ENCODE measurements around the gene FBXW4. TPM values are rescaled to one million over a fixed set of nuclear protein-coding genes. Genes with fewer than 3 reads are reported as not detected.

Gene FBXW4
- total and polyA plus RNA-seq, 7 experiments from 2014 or later, result 6.1 to 105 (median 73.2) TPM

GRCh38 chr10:101630633-101630920 is 64.4 kb downstream of the FBXW4 start:
- Mint-ChIP-seq H3K9me3 (no peaks in the 10 kb centered on the region), H3K4me3 (peak overlapping the region in 1 of 10 donors; percentile 45), H3K27me3 (no peaks in the 10 kb centered on the region), H3K27ac (peak overlapping the region in 1 of 9 donors; percentile 57), H3K36me3 (peaks cover 0 to 27% (median 6%) of the 10 kb centered on the region in 5 donors), H3K4me1 (peaks cover 0 to 56% (median 31%) of the 10 kb centered on the region in 7 donors)
- Histone ChIP-seq H3K27me3 (ENCODE audit: control insufficient read depth in 2 of 2, insufficient read depth in 2 of 2, low read length in 2 of 2) (no peaks in the 10 kb centered on the region), H3K27ac (ENCODE audit: low read depth, low read length) (no peak overlapping the region), H3K36me3 (ENCODE audit: control insufficient read depth in 2 of 3, insufficient read depth in 3 of 3, low read length in 3 of 3) (peaks cover 0 to 49% (median 0%) of the 10 kb centered on the region in 3 experiments), H3K9me3 (ENCODE audit: control insufficient read depth in 2 of 3, low read length in 3 of 3) (no peaks in the 10 kb centered on the region), H3K4me3 (ENCODE audit: low read length) (no peak overlapping the region), H3K4me1 (ENCODE audit: control insufficient read depth in 2 of 2, insufficient read depth in 2 of 2, low read length in 2 of 2) (no peaks in the 10 kb centered on the region)
- ChIA-PET CTCF (no interaction called here), POLR2A (no interaction called here)
- ATAC-seq (no peak), DNase-seq (no peak)
- intact Hi-C loops (cut with micrococcal nuclease), result no loop called here

GRCh38 chr10:101629837-101630632 is 64.9 kb downstream of the FBXW4 start:
- Histone ChIP-seq H3K4me3 (ENCODE audit: low read length) (no peak overlapping the region), H3K27ac (ENCODE audit: low read depth, low read length) (no peak overlapping the region), H3K4me1 (ENCODE audit: control insufficient read depth in 2 of 2, insufficient read depth in 2 of 2, low read length in 2 of 2) (no peaks in the 10 kb centered on the region), H3K36me3 (ENCODE audit: control insufficient read depth in 2 of 3, insufficient read depth in 3 of 3, low read length in 3 of 3) (peaks cover 0 to 54% (median 2%) of the 10 kb centered on the region in 3 experiments), H3K9me3 (ENCODE audit: control insufficient read depth in 2 of 3, low read length in 3 of 3) (no peaks in the 10 kb centered on the region), H3K27me3 (ENCODE audit: control insufficient read depth in 2 of 2, insufficient read depth in 2 of 2, low read length in 2 of 2) (no peaks in the 10 kb centered on the region)
- Mint-ChIP-seq H3K27ac (peak overlapping the region in 4 of 9 donors; percentile 6 to 57 (median 11)), H3K27me3 (no peaks in the 10 kb centered on the region), H3K4me3 (peak overlapping the region in 1 of 10 donors; percentile 45), H3K36me3 (peaks cover 0 to 29% (median 8%) of the 10 kb centered on the region in 5 donors), H3K4me1 (peaks cover 0 to 57% (median 31%) of the 10 kb centered on the region in 7 donors), H3K9me3 (no peaks in the 10 kb centered on the region)
- intact Hi-C loops (cut with micrococcal nuclease), result no loop called here
- ChIA-PET POLR2A (no interaction called here), CTCF (no interaction called here)
- DNase-seq, result no peak
- no peak for ATAC-seq

GRCh38 chr10:101625821-101626412 is 69.1 kb downstream of the FBXW4 start:
- Histone ChIP-seq H3K27me3 (ENCODE audit: control insufficient read depth in 2 of 2, insufficient read depth in 2 of 2, low read length in 2 of 2) (no peaks in the 10 kb centered on the region), H3K9me3 (ENCODE audit: control insufficient read depth in 2 of 3, low read length in 3 of 3) (no peaks in the 10 kb centered on the region), H3K4me1 (ENCODE audit: control insufficient read depth in 2 of 2, insufficient read depth in 2 of 2, low read length in 2 of 2) (no peaks in the 10 kb centered on the region), H3K27ac (ENCODE audit: low read depth, low read length) (no peak overlapping the region), H3K4me3 (ENCODE audit: low read length) (no peak overlapping the region), H3K36me3 (ENCODE audit: control insufficient read depth in 2 of 3, insufficient read depth in 3 of 3, low read length in 3 of 3) (peaks cover 0 to 74% (median 14%) of the 10 kb centered on the region in 3 experiments)
- CTCF ChIA-PET, result no interaction called here
- Mint-ChIP-seq H3K36me3 (peaks cover 8 to 56% (median 25%) of the 10 kb centered on the region in 5 donors), H3K4me3 (no peak overlapping the region), H3K27ac (peak overlapping the region in 2 of 9 donors; percentile 6 to 15), H3K9me3 (no peaks in the 10 kb centered on the region), H3K27me3 (no peaks in the 10 kb centered on the region), H3K4me1 (peaks cover 0 to 31% (median 14%) of the 10 kb centered on the region in 7 donors)
- DNase-seq, result no peak
- POLR2A ChIA-PET, result no interaction called here
- no peak for ATAC-seq
- intact Hi-C loops (cut with micrococcal nuclease), result no loop called here

GRCh38 chr10:101624526-101625102 is 70.4 kb downstream of the FBXW4 start:
- CTCF ChIA-PET, result interaction anchor here (0.7 kb wide), 1 partner anchor 158 kb away, joined by 3 read pairs; no protein-coding TSS in a partner anchor
- ATAC-seq, result no peak
- peaks cover 0 to 74% (median 14%) of the 10 kb centered on the region in 3 experiments for H3K36me3 ChIP-seq (ENCODE audit: control insufficient read depth in 2 of 3, insufficient read depth in 3 of 3, low read length in 3 of 3)

GRCh38 chr10:101623528-101623927 is 71.4 kb downstream of the FBXW4 start:
- peaks cover 0 to 15% (median 8%) of the 10 kb centered on the region in 7 donors for H3K4me1 Mint-ChIP-seq
- H3K27me3 ChIP-seq (ENCODE audit: control insufficient read depth in 2 of 2, insufficient read depth in 2 of 2, low read length in 2 of 2), result no peaks in the 10 kb centered on the region
- H3K4me3 Mint-ChIP-seq, result no peak overlapping the region
- intact Hi-C loops (cut with micrococcal nuclease), result no loop called here
- ChIA-PET POLR2A (no interaction called here), CTCF (interaction anchor here (0.6 kb wide), 1 partner anchor 12 kb away, joined by 3 read pairs; no protein-coding TSS in a partner anchor)
- no peaks in the 10 kb centered on the region for H3K9me3 ChIP-seq (ENCODE audit: control insufficient read depth in 2 of 3, low read length in 3 of 3)
- no peaks in the 10 kb centered on the region for H3K9me3 Mint-ChIP-seq
- H3K4me3 ChIP-seq (ENCODE audit: low read length), result no peak overlapping the region
- peak overlapping the region in 2 of 9 donors; percentile 22 to 41 for H3K27ac Mint-ChIP-seq
- no peak overlapping the region for H3K27ac ChIP-seq (ENCODE audit: low read depth, low read length)
- no peak for DNase-seq
- ATAC-seq, result no peak
- H3K27me3 Mint-ChIP-seq, result no peaks in the 10 kb centered on the region
- H3K4me1 ChIP-seq (ENCODE audit: control insufficient read depth in 2 of 2, insufficient read depth in 2 of 2, low read length in 2 of 2), result no peaks in the 10 kb centered on the region
- peaks cover 8 to 55% (median 21%) of the 10 kb centered on the region in 5 donors for H3K36me3 Mint-ChIP-seq
- H3K36me3 ChIP-seq (ENCODE audit: control insufficient read depth in 2 of 3, insufficient read depth in 3 of 3, low read length in 3 of 3), result peaks cover 0 to 78% (median 14%) of the 10 kb centered on the region in 3 experiments

More at GRCh38 chr10:101624526-101625102, 70.4 kb downstream of the FBXW4 start:
- Mint-ChIP-seq H3K4me1 (peaks cover 0 to 22% (median 10%) of the 10 kb centered on the region in 7 donors), H3K9me3 (no peaks in the 10 kb centered on the region), H3K36me3 (peaks cover 8 to 60% (median 21%) of the 10 kb centered on the region in 5 donors), H3K27ac (peak overlapping the region in 2 of 9 donors; percentile 51 to 76), H3K27me3 (no peaks in the 10 kb centered on the region), H3K4me3 (no peak overlapping the region)
- POLR2A ChIA-PET, result no interaction called here
- no peak overlapping the region for H3K27ac ChIP-seq (ENCODE audit: low read depth, low read length)
- H3K27me3 ChIP-seq (ENCODE audit: control insufficient read depth in 2 of 2, insufficient read depth in 2 of 2, low read length in 2 of 2), result no peaks in the 10 kb centered on the region
- H3K9me3 ChIP-seq (ENCODE audit: control insufficient read depth in 2 of 3, low read length in 3 of 3), result no peaks in the 10 kb centered on the region
- no peaks in the 10 kb centered on the region for H3K4me1 ChIP-seq (ENCODE audit: control insufficient read depth in 2 of 2, insufficient read depth in 2 of 2, low read length in 2 of 2)
- no peak overlapping the region for H3K4me3 ChIP-seq (ENCODE audit: low read length)
- intact Hi-C loops (cut with micrococcal nuclease), result no loop called here
- no peak for DNase-seq

- DNase-seq, result no peak
- Mint-ChIP-seq H3K9me3 (no peaks in the 10 kb centered on the region), H3K36me3 (peaks cover 10 to 42% (median 24%) of the 10 kb centered on the region in 5 donors), H3K27me3 (no peaks in the 10 kb centered on the region), H3K4me3 (no peak overlapping the region), H3K27ac (peak overlapping the region in 3 of 9 donors; percentile 33 to 59 (median 45)), H3K4me1 (peaks cover 0 to 14% (median 0%) of the 10 kb centered on the region in 7 donors)
- Histone ChIP-seq H3K36me3 (ENCODE audit: control insufficient read depth in 2 of 3, insufficient read depth in 3 of 3, low read length in 3 of 3) (peaks cover 6 to 89% (median 15%) of the 10 kb centered on the region in 3 experiments), H3K4me3 (ENCODE audit: low read length) (no peak overlapping the region), H3K27me3 (ENCODE audit: control insufficient read depth in 2 of 2, insufficient read depth in 2 of 2, low read length in 2 of 2) (no peaks in the 10 kb centered on the region), H3K27ac (ENCODE audit: low read depth, low read length) (no peak overlapping the region), H3K4me1 (ENCODE audit: control insufficient read depth in 2 of 2, insufficient read depth in 2 of 2, low read length in 2 of 2) (no peaks in the 10 kb centered on the region), H3K9me3 (ENCODE audit: control insufficient read depth in 2 of 3, low read length in 3 of 3) (no peaks in the 10 kb centered on the region)
- intact Hi-C loops (cut with micrococcal nuclease), result no loop called here
- CTCF ChIA-PET, result no interaction called here
- POLR2A ChIA-PET, result interaction anchor here (0.6 kb wide), 1 partner anchor 498 kb away, joined by 4 read pairs; no protein-coding TSS in a partner anchor
- no peak for ATAC-seq
Observed at GRCh38 chr10:101619983-101620382, 75.0 kb downstream of the FBXW4 start.
